ENCODE results near the gene CEP85. TPM values are rescaled to one million over a fixed set of nuclear protein-coding genes. Genes with fewer than 3 reads are reported as not detected.

The CEP85 gene
- total RNA-seq, 1 experiment from 2014 or later: 38.6 TPM

GRCh38 chr1:26320896-26321295, 86.9 kb downstream of the CEP85 start:
- no peaks in the 10 kb centered on the region for H3K9me3 Mint-ChIP-seq
- no peak overlapping the region for H4K91ac ChIP-seq (ENCODE audit: insufficient read length, low read depth, low read length)
- H3K27me3 ChIP-seq (ENCODE audit: insufficient read depth, low read length): no peaks in the 10 kb centered on the region
- no peaks in the 10 kb centered on the region for H3K23me2 ChIP-seq (ENCODE audit: insufficient read length, low read depth, low read length, poor library complexity, severe bottlenecking)
- TF ChIP-seq, protein P1, sequence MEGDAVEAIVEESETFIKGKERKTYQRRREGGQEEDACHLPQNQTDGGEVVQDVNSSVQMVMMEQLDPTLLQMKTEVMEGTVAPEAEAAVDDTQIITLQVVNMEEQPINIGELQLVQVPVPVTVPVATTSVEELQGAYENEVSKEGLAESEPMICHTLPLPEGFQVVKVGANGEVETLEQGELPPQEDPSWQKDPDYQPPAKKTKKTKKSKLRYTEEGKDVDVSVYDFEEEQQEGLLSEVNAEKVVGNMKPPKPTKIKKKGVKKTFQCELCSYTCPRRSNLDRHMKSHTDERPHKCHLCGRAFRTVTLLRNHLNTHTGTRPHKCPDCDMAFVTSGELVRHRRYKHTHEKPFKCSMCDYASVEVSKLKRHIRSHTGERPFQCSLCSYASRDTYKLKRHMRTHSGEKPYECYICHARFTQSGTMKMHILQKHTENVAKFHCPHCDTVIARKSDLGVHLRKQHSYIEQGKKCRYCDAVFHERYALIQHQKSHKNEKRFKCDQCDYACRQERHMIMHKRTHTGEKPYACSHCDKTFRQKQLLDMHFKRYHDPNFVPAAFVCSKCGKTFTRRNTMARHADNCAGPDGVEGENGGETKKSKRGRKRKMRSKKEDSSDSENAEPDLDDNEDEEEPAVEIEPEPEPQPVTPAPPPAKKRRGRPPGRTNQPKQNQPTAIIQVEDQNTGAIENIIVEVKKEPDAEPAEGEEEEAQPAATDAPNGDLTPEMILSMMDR (conservative IDR thresholded peaks at IDR 0.05): no peak
- no peaks in the 10 kb centered on the region for H4K20me1 ChIP-seq (ENCODE audit: control insufficient read depth, insufficient read depth, insufficient read length)
- no peaks in the 10 kb centered on the region for H3K4me1 ChIP-seq (ENCODE audit: insufficient read depth, low read length)
- no peaks in the 10 kb centered on the region for H3K27me3 Mint-ChIP-seq (ENCODE audit: low read depth)
- H2AFZ ChIP-seq (ENCODE audit: low read length): no peak overlapping the region
- no peak overlapping the region for H4K8ac ChIP-seq (replicated peaks; ENCODE audit: insufficient read length, low read depth, low read length)
- no peak for DNase-seq
- H2BK5ac ChIP-seq (ENCODE audit: insufficient read length, low read length): no peak overlapping the region
- no peak overlapping the region for H3K4me3 Mint-ChIP-seq
- H3K79me1 ChIP-seq (ENCODE audit: insufficient read depth, low read depth, low read length, poor library complexity, severe bottlenecking): no peaks in the 10 kb centered on the region
- H2AK5ac ChIP-seq (ENCODE audit: insufficient read length, low read length): no peak overlapping the region
- H3K36me3 Mint-ChIP-seq (ENCODE audit: insufficient read depth in 1 of 3, low read depth in 3 of 3): peaks cover 16 to 46% (median 32%) of the 10 kb centered on the region in 3 experiments; a peak in 6 of 7 replicates
- H2BK120ac ChIP-seq (ENCODE audit: low read depth, low read length, poor library complexity, severe bottlenecking): no peak overlapping the region
- H3K4ac ChIP-seq (ENCODE audit: low read depth, low read length): no peak overlapping the region
- no peak overlapping the region for H3K9ac ChIP-seq (ENCODE audit: extremely low read depth, insufficient read length, low read length)
- H3K27ac ChIP-seq (ENCODE audit: insufficient read length, low read depth, low read length): no peak overlapping the region
- H2BK20ac ChIP-seq (ENCODE audit: low read depth, low read length, poor library complexity, severe bottlenecking): no peak overlapping the region
- H4K5ac ChIP-seq (ENCODE audit: insufficient read length, low read depth, low read length): no peak overlapping the region
- H2BK15ac ChIP-seq (ENCODE audit: low read depth, low read length): no peak overlapping the region
- no peak overlapping the region for H3K23ac ChIP-seq (ENCODE audit: insufficient read length, low read depth, low read length)
- no peak overlapping the region for H3K27ac Mint-ChIP-seq
- H3K56ac ChIP-seq (ENCODE audit: insufficient read length, low read depth, low read length): no peak overlapping the region
- no peaks in the 10 kb centered on the region for H3K9me3 ChIP-seq (ENCODE audit: control insufficient read depth, low read depth, low read length)
- no peak overlapping the region for H3K4me2 ChIP-seq (ENCODE audit: insufficient read depth, insufficient read length, low read length)
- H3K14ac ChIP-seq (ENCODE audit: insufficient read depth, low read length): no peak overlapping the region
- H2BK12ac ChIP-seq (ENCODE audit: insufficient read length, low read depth, low read length): no peak overlapping the region
- no peak overlapping the region for H3T11ph ChIP-seq (ENCODE audit: low read length)
- H3K79me2 ChIP-seq (ENCODE audit: insufficient read depth, low read length): no peaks in the 10 kb centered on the region
- H3K4me1 Mint-ChIP-seq: peaks cover 29 to 40% of the 10 kb centered on the region in 2 experiments
- H3K18ac ChIP-seq (ENCODE audit: insufficient read length, low read depth, low read length): no peak overlapping the region
- no CpG with 5 or more reads among the region's 2 CpGs for WGBS (ENCODE audit: extremely low coverage, insufficient read length, low lambda C conversion rate)
